IMR-90 (cell line): Measurements from ENCODE around the gene NR6A1. TPM values are rescaled to one million over a fixed set of nuclear protein-coding genes. Genes with fewer than 3 reads are reported as not detected.
A peak's percentile ranks its signal among the peaks of the same experiment; 100 is the strongest.

Source experiments
- ATAC-seq: fragments of 200-7000 bp; cut with Tn5 transposase; 2 replicates; pipeline ENCODE4 v1.9.1; 2020; ENCODE audit warnings: low read depth, mild to moderate bottlenecking, moderate library complexity
- BruUV-seq: library from RNA; stranded (reverse); fragments of 400-500 nt; replicated peaks from 2 replicates; lab custom pipeline; 2021; lab: Mats Ljungman, UMichigan
- CTCF ChIA-PET: fragments of 300-600 bp; formaldehyde crosslinking; extraction: SDS; loops from one replicate; lab custom pipeline; 2021; ENCODE audit warnings: antibody characterized with exemption; lab: Yijun Ruan, JAX
- POLR2A ChIA-PET: fragments of 300-600 bp; sonication (Branson Sonifier 250); formaldehyde crosslinking; loops from one replicate; lab custom pipeline; 2022; ENCODE audit warnings: antibody characterized with exemption; ENCODE audit not compliant: unreplicated experiment; lab: Charles Lee
- DNase-seq: peaks from one replicate; pipeline ENCODE4 v3.0.0; 2013
- H2AFZ ChIP-seq: replicated peaks from 2 replicates; pipeline ENCODE3; 2013; ENCODE audit warnings: low read length, mild to moderate bottlenecking; ENCODE audit not compliant: poor library complexity
- H2AK5ac ChIP-seq: 2 replicates; pipeline ENCODE4 v1.6.1; 2013; ENCODE audit warnings: low read depth, low read length, inconsistent platforms
- H2AK9ac ChIP-seq: replicated peaks from 2 replicates; pipeline ENCODE3; 2013; ENCODE audit warnings: mild to moderate bottlenecking, low read depth, low read length, moderate library complexity; ENCODE audit not compliant: poor library complexity
- H2BK120ac ChIP-seq: 2 replicates; pipeline ENCODE4 v1.6.1; 2013; ENCODE audit warnings: low read depth, low read length, inconsistent platforms
- H2BK15ac ChIP-seq: 3 replicates; pipeline ENCODE4 v1.6.1; 2013; ENCODE audit warnings: low read depth, low read length, inconsistent platforms
- H2BK20ac ChIP-seq: 2 replicates; pipeline ENCODE4 v1.6.1; 2013; ENCODE audit warnings: low read depth, mild to moderate bottlenecking, inconsistent platforms, low read length, moderate library complexity
- H2BK5ac ChIP-seq: 2 replicates; pipeline ENCODE4 v1.6.1; 2013; ENCODE audit warnings: mild to moderate bottlenecking, low read depth, low read length, inconsistent platforms; ENCODE audit not compliant: poor library complexity, severe bottlenecking
- H3K14ac ChIP-seq: replicated peaks from 2 replicates; pipeline ENCODE4 v1.6.1; 2013; ENCODE audit warnings: low read depth, low read length, inconsistent platforms
- H3K18ac ChIP-seq: 2 replicates; pipeline ENCODE4 v1.6.1; 2013; ENCODE audit warnings: low read depth, low read length, control low read depth
- H3K23ac ChIP-seq: 2 replicates; pipeline ENCODE4 v1.6.1; 2013; ENCODE audit warnings: low read depth, low read length, inconsistent platforms
- H3K27ac ChIP-seq: 2 replicates; pipeline ENCODE4 v1.5.1; 2013; ENCODE audit warnings: mild to moderate bottlenecking, control low read depth, low read length; ENCODE audit not compliant: insufficient read depth
- H3K27me3 ChIP-seq: 2 replicates; pipeline ENCODE4 v1.6.1; 2013; ENCODE audit warnings: low read length; ENCODE audit not compliant: control insufficient read depth, insufficient read depth
- H3K36me3 ChIP-seq: 2 replicates; pipeline ENCODE4 v1.6.1; 2013; ENCODE audit warnings: low read length, mixed read lengths; ENCODE audit not compliant: control insufficient read depth, insufficient read depth
- H3K4ac ChIP-seq: 2 replicates; pipeline ENCODE4 v1.6.1; 2013; ENCODE audit warnings: low read depth, low read length, inconsistent platforms
- H3K4me1 ChIP-seq: 2 replicates; pipeline ENCODE4 v1.6.1; 2013; ENCODE audit warnings: low read length, mixed read lengths; ENCODE audit not compliant: control insufficient read depth, insufficient read depth
- H3K4me2 ChIP-seq: 2 replicates; pipeline ENCODE4 v1.6.1; 2013; ENCODE audit warnings: low read depth, mild to moderate bottlenecking, control low read depth, low read length, moderate library complexity
- H3K4me3 ChIP-seq: 2 replicates; pipeline ENCODE4 v1.5.1; 2013; ENCODE audit warnings: low read depth, mild to moderate bottlenecking, control low read depth, low read length, moderate library complexity; ENCODE audit not compliant: insufficient read depth
- H3K56ac ChIP-seq: 2 replicates; pipeline ENCODE4 v1.6.1; 2013; ENCODE audit warnings: low read length, inconsistent platforms; ENCODE audit not compliant: insufficient read depth; ENCODE audit errors: extremely low read depth
- H3K79me1 ChIP-seq, 2 experiments: 2 replicates each; pipeline ENCODE4 v1.6.1; 2013; ENCODE audit warnings: low read length in 2 of 2, inconsistent platforms in 1 of 2, low read depth in 1 of 2
- H3K9ac ChIP-seq: 2 replicates; pipeline ENCODE4 v1.6.1; 2013; ENCODE audit warnings: low read depth, low read length, control low read depth
- H3K9me1 ChIP-seq: 2 replicates; pipeline ENCODE4 v1.6.1; 2013; ENCODE audit warnings: low read length, inconsistent platforms; ENCODE audit not compliant: insufficient read depth
- H3K9me3 ChIP-seq: 2 replicates; pipeline ENCODE4 v1.6.1; 2013; ENCODE audit warnings: low read length; ENCODE audit not compliant: control insufficient read depth, insufficient read depth
- H4K20me1 ChIP-seq: 2 replicates; pipeline ENCODE4 v1.6.1; 2013; ENCODE audit warnings: low read length, inconsistent platforms; ENCODE audit not compliant: insufficient read depth
- H4K5ac ChIP-seq: 2 replicates; pipeline ENCODE4 v1.6.1; 2013; ENCODE audit warnings: mild to moderate bottlenecking, low read depth, low read length, control low read depth
- H4K8ac ChIP-seq, 2 experiments: 2 replicates each; pipeline ENCODE4 v1.6.1; 2013; ENCODE audit warnings: low read depth in 2 of 2, low read length in 2 of 2, control low read depth in 1 of 2, inconsistent platforms in 1 of 2
- H4K91ac ChIP-seq: 2 replicates; pipeline ENCODE4 v1.6.1; 2013; ENCODE audit warnings: low read depth, low read length, inconsistent platforms; ENCODE audit not compliant: insufficient read depth
- BHLHE40 ChIP-seq: fragments of 150-350 bp; IDR thresholded peaks from 2 replicates; pipeline ENCODE4 v1.6.1; 2016; ENCODE audit warnings: mild to moderate bottlenecking, low read depth, low read length
- CEBPB ChIP-seq: IDR thresholded peaks from 2 replicates; pipeline ENCODE4 v1.6.1; 2012; ENCODE audit warnings: low read depth, low read length, improper control_type of control experiment
- CHD1 ChIP-seq: IDR thresholded peaks from 2 replicates; pipeline ENCODE4 v1.6.1; 2012; ENCODE audit warnings: low read depth, low read length, improper control_type of control experiment
- ELK1 ChIP-seq: fragments of 150-350 bp; IDR thresholded peaks from 2 replicates; pipeline ENCODE4 v1.6.1; 2016; ENCODE audit warnings: low read depth, mild to moderate bottlenecking, low read length, moderate library complexity, borderline replicate concordance
- FOS ChIP-seq: fragments of 150-350 bp; IDR thresholded peaks from 2 replicates; pipeline ENCODE4 v1.6.1; 2016; ENCODE audit warnings: low read depth, low read length
- MAFK ChIP-seq: IDR thresholded peaks from 2 replicates; pipeline ENCODE4 v1.6.1; 2012; ENCODE audit warnings: low read depth, low read length, improper control_type of control experiment
- MAZ ChIP-seq: IDR thresholded peaks from 2 replicates; pipeline ENCODE4 v1.6.1; 2012; ENCODE audit warnings: low read depth, mild to moderate bottlenecking, low read length, improper control_type of control experiment, moderate library complexity, borderline replicate concordance
- NFE2L2 ChIP-seq: fragments of 150-350 bp; IDR thresholded peaks from 2 replicates; pipeline ENCODE4 v1.6.1; 2016; ENCODE audit warnings: low read depth, mild to moderate bottlenecking, low read length
- POLR2A ChIP-seq: IDR thresholded peaks from 2 replicates; pipeline ENCODE4 v1.6.1; 2012; ENCODE audit warnings: mild to moderate bottlenecking, low read depth, low read length
- RCOR1 ChIP-seq: IDR thresholded peaks from 2 replicates; pipeline ENCODE4 v1.6.1; 2012; ENCODE audit warnings: mild to moderate bottlenecking, low read length, improper control_type of control experiment; ENCODE audit not compliant: insufficient replicate concordance
- SMC3 ChIP-seq: fragments of 150-350 bp; IDR thresholded peaks from 2 replicates; pipeline ENCODE4 v1.6.1; 2016; ENCODE audit warnings: low read depth, mild to moderate bottlenecking, antibody characterized with exemption, low read length, moderate library complexity
- WGBS, 2 experiments: methylation state at CpG; one replicate each; pipeline versions ENCODE4 v1.1.5 to v1.1.7; 2013; ENCODE audit warnings: missing lambda C conversion rate in 2 of 2; ENCODE audit not compliant: insufficient read length in 1 of 2; ENCODE audit errors: extremely low coverage in 2 of 2; 5-methylcytosine and 5-hydroxymethylcytosine counted together
- dilution Hi-C: fragments of 300-500 bp; cut with HindIII; formaldehyde crosslinking; loops from one replicate; pipeline ENCODE4 v1.14.3; 2018; ENCODE audit warnings: low sequenced_read_pairs; ENCODE audit not compliant: unreplicated experiment
- in situ Hi-C: fragments of 300-500 bp; cut with MboI; formaldehyde crosslinking; loops from 3 replicates; pipeline ENCODE4 v1.14.3; 2019; ENCODE audit warnings: low sequenced_read_pairs, inconsistent platforms, mixed read lengths
- intact Hi-C: fragments of 100-400 bp; cut with micrococcal nuclease; formaldehyde crosslinking; loops from 2 replicates; pipeline ENCODE4 v1.10.0; 2022
- polyA plus RNA-seq, 3 experiments: library from polyadenylated mRNA; depleted of rRNA; stranded (reverse); fragments of >200 nt; gene quantifications; 2 replicates each; pipeline ENCODE4 v1.2.3, GENCODE V29; 2012; ENCODE audit warnings: low replicate concordance in 1 of 3
- total RNA-seq: library from RNA; depleted of rRNA; stranded (reverse); fragments of >200 nt; gene quantifications from 2 replicates; pipeline ENCODE4 v1.2.3, GENCODE V29; 2012
- TF ChIP-seq, protein P1 (sequence below): fragments of 150-350 bp; IDR thresholded peaks from 2 replicates; pipeline ENCODE4 v1.6.1; 2017; ENCODE audit warnings: mild to moderate bottlenecking, antibody characterized with exemption, low read length, low read depth
- TF ChIP-seq, protein P2 (sequence below): conservative IDR thresholded peaks from 2 replicates; pipeline ENCODE4 v1.5.1; 2012; ENCODE audit warnings: mild to moderate bottlenecking, low read depth, low read length, improper control_type of control experiment

NR6A1 gene
- total and polyA plus RNA-seq, 2 of the 4 experiments (the other 2 are of a cell fraction), result 0.14 to 0.36 TPM

GRCh38 chr9:124708633-124709291, 62.3 kb downstream of the NR6A1 start:
- ChIA-PET CTCF (interaction anchor here (0.5 to 5.3 kb wide), 7 partner anchors 48 to 157 kb away, joined by 3 to 53 read pairs (median 5); no protein-coding TSS in a partner anchor), POLR2A (interaction anchor here (0.9 kb wide), 1 partner anchor 50 kb away, joined by 3 read pairs; no protein-coding TSS in a partner anchor)
- ATAC-seq (peak; percentile 51), DNase-seq (peak; percentile 85)
- Histone ChIP-seq H3K27me3 (no peaks in the 10 kb centered on the region), H2AK5ac (peak overlapping the region; percentile 3; the same call in 1 of the 2 replicates), H2BK20ac (peak overlapping the region; percentile 69), H2BK15ac (peak overlapping the region; percentile 81; the same call in 2 of the 3 replicates), H3K4me3 (no peak overlapping the region), H2AK9ac (no peak overlapping the region), H2BK120ac (peak overlapping the region; percentile 41; the same call in 1 of the 2 replicates), H2BK5ac (peak overlapping the region; percentile 94), H3K27ac (no peak overlapping the region), H4K5ac (peak overlapping the region; percentile 52; the same call in 1 of the 2 replicates), H3K9ac (no peak overlapping the region), H3K4ac (peak overlapping the region; percentile 67; the same call in 1 of the 2 replicates), H3K9me1 (peaks cover 11% of the 10 kb centered on the region), H3K79me1 (peaks cover 3 to 14% of the 10 kb centered on the region in 2 experiments; a peak in 2 of 4 replicates), H4K91ac (peak overlapping the region; percentile 38; the same call in 1 of the 2 replicates), H3K36me3 (peaks cover 6% of the 10 kb centered on the region; the same call in 1 of the 2 replicates), H3K23ac (peak overlapping the region; percentile 18; the same call in 1 of the 2 replicates), H3K56ac (no peak overlapping the region; the same call in 1 of the 2 replicates), H3K18ac (peak overlapping the region; percentile 48; the same call in 1 of the 2 replicates), H4K20me1 (no peaks in the 10 kb centered on the region), H3K9me3 (no peaks in the 10 kb centered on the region), H2AFZ (no peak overlapping the region), H3K4me2 (no peak overlapping the region; the same call in 1 of the 2 replicates), H3K4me1 (peaks cover 14% of the 10 kb centered on the region), H4K8ac (peak overlapping the region; percentile 2 to 53; a peak in 3 of 4 replicates), H3K14ac (peak overlapping the region; percentile 64; the same call in 1 of the 2 replicates)
- no TSS peak for BruUV-seq
- no CpG with 5 or more reads among the region's 1 CpG for WGBS, 2 experiments
- intact Hi-C loops (no loop called here), in situ Hi-C loops (loop anchor here (25.0 kb wide), 1 partner anchor 296 kb away; the partner anchor contains the start of gene PSMB7), dilution Hi-C loops (no loop called here)
- TF ChIP-seq ELK1 (no peak), RCOR1 (peak; percentile 25), BHLHE40 (no peak), POLR2A (no peak), MAFK (0 out of 2 replicates have a peak, but pooled peaks have one; percentile 13), CEBPB (no peak), FOS (0 out of 2 replicates have a peak, but pooled peaks have one; percentile 14), SMC3 (0 out of 2 replicates have a peak, but pooled peaks have one; percentile 13), MAZ (no peak), CHD1 (no peak), NFE2L2 (0 out of 2 replicates have a peak, but pooled peaks have one; percentile 5)
- TF ChIP-seq, protein P1, sequence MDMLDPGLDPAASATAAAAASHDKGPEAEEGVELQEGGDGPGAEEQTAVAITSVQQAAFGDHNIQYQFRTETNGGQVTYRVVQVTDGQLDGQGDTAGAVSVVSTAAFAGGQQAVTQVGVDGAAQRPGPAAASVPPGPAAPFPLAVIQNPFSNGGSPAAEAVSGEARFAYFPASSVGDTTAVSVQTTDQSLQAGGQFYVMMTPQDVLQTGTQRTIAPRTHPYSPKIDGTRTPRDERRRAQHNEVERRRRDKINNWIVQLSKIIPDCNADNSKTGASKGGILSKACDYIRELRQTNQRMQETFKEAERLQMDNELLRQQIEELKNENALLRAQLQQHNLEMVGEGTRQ, result no peak
- TF ChIP-seq, protein P2, sequence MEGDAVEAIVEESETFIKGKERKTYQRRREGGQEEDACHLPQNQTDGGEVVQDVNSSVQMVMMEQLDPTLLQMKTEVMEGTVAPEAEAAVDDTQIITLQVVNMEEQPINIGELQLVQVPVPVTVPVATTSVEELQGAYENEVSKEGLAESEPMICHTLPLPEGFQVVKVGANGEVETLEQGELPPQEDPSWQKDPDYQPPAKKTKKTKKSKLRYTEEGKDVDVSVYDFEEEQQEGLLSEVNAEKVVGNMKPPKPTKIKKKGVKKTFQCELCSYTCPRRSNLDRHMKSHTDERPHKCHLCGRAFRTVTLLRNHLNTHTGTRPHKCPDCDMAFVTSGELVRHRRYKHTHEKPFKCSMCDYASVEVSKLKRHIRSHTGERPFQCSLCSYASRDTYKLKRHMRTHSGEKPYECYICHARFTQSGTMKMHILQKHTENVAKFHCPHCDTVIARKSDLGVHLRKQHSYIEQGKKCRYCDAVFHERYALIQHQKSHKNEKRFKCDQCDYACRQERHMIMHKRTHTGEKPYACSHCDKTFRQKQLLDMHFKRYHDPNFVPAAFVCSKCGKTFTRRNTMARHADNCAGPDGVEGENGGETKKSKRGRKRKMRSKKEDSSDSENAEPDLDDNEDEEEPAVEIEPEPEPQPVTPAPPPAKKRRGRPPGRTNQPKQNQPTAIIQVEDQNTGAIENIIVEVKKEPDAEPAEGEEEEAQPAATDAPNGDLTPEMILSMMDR, result no peak
